Aorta (tissue), 5 donors: Measurements from ENCODE around the gene EFNB3. TPM values are rescaled to one million over a fixed set of nuclear protein-coding genes. Genes with fewer than 3 reads are reported as not detected.

Source experiments
- ATAC-seq: fragments of 200-7000 bp; cut with Tn5 transposase; one replicate; pipeline ENCODE4 v1.9.1; 2022; ENCODE audit warnings: moderate library complexity; ENCODE audit not compliant: low FRiP score
- DNase-seq, 2 donors: peaks; one replicate each; pipeline ENCODE4 v3.0.0-alpha.2; 2020
- H3K27ac ChIP-seq, 2 donors: one replicate each; pipeline ENCODE4 v1.5.1; 2013; ENCODE audit warnings: low read length in 2 of 2, mild to moderate bottlenecking in 2 of 2, moderate library complexity in 2 of 2, control low read depth in 1 of 2, inconsistent platforms in 1 of 2, low read depth in 1 of 2
- H3K27me3 ChIP-seq, 2 donors: one replicate each; pipeline ENCODE4 v1.6.1; 2013; ENCODE audit warnings: control low read depth in 1 of 2, low read length in 1 of 2, mild to moderate bottlenecking in 1 of 2, moderate library complexity in 1 of 2; ENCODE audit not compliant: insufficient read depth in 2 of 2, control insufficient read depth in 1 of 2
- H3K36me3 ChIP-seq, 2 donors: one replicate each; pipeline ENCODE4 v1.6.1; 2013; ENCODE audit warnings: control low read depth in 1 of 2, low read length in 1 of 2, mild to moderate bottlenecking in 1 of 2; ENCODE audit not compliant: insufficient read depth in 2 of 2, control insufficient read depth in 1 of 2
- H3K4me1 ChIP-seq, 2 donors: one replicate each; pipeline ENCODE4 v1.6.1; 2013; ENCODE audit warnings: low read length in 2 of 2, control low read depth in 1 of 2, mild to moderate bottlenecking in 1 of 2, moderate library complexity in 1 of 2; ENCODE audit not compliant: insufficient read depth in 2 of 2, control insufficient read depth in 1 of 2
- H3K4me3 ChIP-seq, 2 donors: one replicate each; pipeline ENCODE4 v1.5.1; 2013; ENCODE audit warnings: low read length in 2 of 2, control low read depth in 1 of 2, mild to moderate bottlenecking in 1 of 2
- H3K9me3 ChIP-seq: one replicate; pipeline ENCODE4 v1.6.1; 2013; ENCODE audit warnings: mild to moderate bottlenecking, low read length; ENCODE audit not compliant: control insufficient read depth
- WGBS, 2 donors: extraction: QIAGEN DNeasy Blood & Tissue Kit; methylation state at CpG; one replicate each; pipeline ENCODE4 v1.1.7; 2013; 5-methylcytosine and 5-hydroxymethylcytosine counted together
- intact Hi-C, 2 donors: fragments of 100-400 bp; cut with DNase I; formaldehyde crosslinking; loops; one replicate each; pipeline versions ENCODE4 v1.14.2 to v1.15.0; 2022
- polyA plus RNA-seq, 2 donors: library from polyadenylated mRNA; stranded (reverse); fragments of 200-250 nt; gene quantifications; one replicate each; pipeline ENCODE4 v1.2.3, GENCODE V29; 2013
- total RNA-seq, 2 donors: library from RNA; stranded (reverse); fragmentation: NEBNext Ultra II Directional; extraction: Animal tissue kit (Norgen Biotek cat#: 25700); gene quantifications; one replicate each; pipeline ENCODE4 v1.2.1, GENCODE V29; 2021
- donor health status: healthy with polysubstance abuse.
- donor health status: Bipolar disorder and iron deficiency.
- donor health status: DM: no; HTN: no; CAD: no.
- donor health status: DM: no; HTN: no; CAD: no.
- donor health status: DM: yes; HTN: yes; CAD: no.

Gene EFNB3
- total and polyA plus RNA-seq, 4 donors = 0.15 to 0.84 (median 0.19) TPM; not detected in 1

GRCh38 chr17:7677388-7678067 lies 27.5 kb upstream of the EFNB3 start:
- Histone ChIP-seq H3K4me3 (no peak overlapping the region), H3K36me3 (peaks cover 3 to 4% of the 10 kb centered on the region in 2 donors), H3K4me1 (no peaks in the 10 kb centered on the region), H3K27me3 (no peaks in the 10 kb centered on the region), H3K9me3 (peaks cover 3% of the 10 kb centered on the region), H3K27ac (no peak overlapping the region)
- 68 to 72% methylated on average over 10 of the region's 10 CpGs for WGBS, 2 donors
- ATAC-seq (no peak), DNase-seq (no peak)
- intact Hi-C loops = no loop called here

DNA sequence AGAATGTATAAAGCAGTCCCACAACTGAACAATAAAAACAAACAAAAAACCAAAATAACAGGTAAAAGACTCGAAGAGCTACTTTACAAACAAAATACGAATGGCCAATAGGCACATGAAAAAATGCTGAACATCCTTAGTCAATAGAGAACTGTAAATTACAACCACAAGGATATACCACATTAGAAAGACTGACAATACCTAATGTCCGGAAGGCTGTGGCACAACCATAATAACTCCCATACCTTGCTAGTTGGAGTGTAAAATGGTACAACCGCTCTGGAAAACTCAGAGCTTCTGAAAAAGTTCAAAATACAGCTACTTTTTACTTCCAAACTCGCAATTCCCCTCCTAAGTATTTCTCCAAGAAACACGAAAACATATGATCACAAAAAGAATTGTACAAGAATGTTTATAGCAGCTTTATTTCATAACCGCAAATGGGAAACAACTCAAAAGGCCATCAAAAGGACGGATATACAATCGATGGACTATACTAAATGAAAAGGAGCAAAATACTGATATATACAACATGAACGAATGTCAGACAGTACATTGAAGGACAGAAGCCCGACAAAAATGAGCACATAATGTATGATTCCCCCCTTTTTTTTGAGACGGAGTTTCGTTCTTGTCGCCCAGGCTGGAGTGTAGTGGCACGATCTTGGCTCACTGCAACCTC lies 20.0 kb upstream of the EFNB3 start:
- Histone ChIP-seq H3K27me3 (no peaks in the 10 kb centered on the region), H3K9me3 (no peaks in the 10 kb centered on the region), H3K36me3 (no peaks in the 10 kb centered on the region), H3K4me1 (no peaks in the 10 kb centered on the region), H3K4me3 (peak overlapping the region in 1 of 2 donors; percentile 48), H3K27ac (peak overlapping the region in 1 of 2 donors; percentile 50)
- no peak for DNase-seq
- intact Hi-C loops = loop anchor here (5.0 to 10.0 kb wide), 3 partner anchors 58 to 470 kb away; partner anchors contain the start of genes SAT2 (in 2 of the 2) and PER1 (in 1 of the 2)
- 67 to 71% methylated on average over 15 of the region's 15 CpGs for WGBS, 2 donors
- no peak for ATAC-seq

- DNase-seq = peak; percentile 97
Measured at GRCh38 chr17:7685533-7686221, 19.3 kb upstream of the EFNB3 start.

GRCh38 chr17:7686222-7687071 lies 18.6 kb upstream of the EFNB3 start:
- Histone ChIP-seq H3K9me3 (no peaks in the 10 kb centered on the region), H3K27me3 (no peaks in the 10 kb centered on the region)
- peak; percentile 88 to 89 for DNase-seq

More at GRCh38 chr17:7685533-7686221, 19.3 kb upstream of the EFNB3 start:
- Histone ChIP-seq H3K9me3 (no peaks in the 10 kb centered on the region), H3K4me3 (peak overlapping the region; percentile 48 to 62), H3K27ac (peak overlapping the region; percentile 83 to 96), H3K4me1 (no peaks in the 10 kb centered on the region), H3K27me3 (no peaks in the 10 kb centered on the region), H3K36me3 (no peaks in the 10 kb centered on the region)
- intact Hi-C loops = loop anchor here (5.0 to 10.0 kb wide), 3 partner anchors 58 to 469 kb away; partner anchors contain the start of genes SAT2 (in 2 of the 2) and PER1 (in 1 of the 2)
- WGBS, 2 donors = 3 to 5% methylated on average over 44 of the region's 44 CpGs
- peak; percentile 90 for ATAC-seq

DNA sequence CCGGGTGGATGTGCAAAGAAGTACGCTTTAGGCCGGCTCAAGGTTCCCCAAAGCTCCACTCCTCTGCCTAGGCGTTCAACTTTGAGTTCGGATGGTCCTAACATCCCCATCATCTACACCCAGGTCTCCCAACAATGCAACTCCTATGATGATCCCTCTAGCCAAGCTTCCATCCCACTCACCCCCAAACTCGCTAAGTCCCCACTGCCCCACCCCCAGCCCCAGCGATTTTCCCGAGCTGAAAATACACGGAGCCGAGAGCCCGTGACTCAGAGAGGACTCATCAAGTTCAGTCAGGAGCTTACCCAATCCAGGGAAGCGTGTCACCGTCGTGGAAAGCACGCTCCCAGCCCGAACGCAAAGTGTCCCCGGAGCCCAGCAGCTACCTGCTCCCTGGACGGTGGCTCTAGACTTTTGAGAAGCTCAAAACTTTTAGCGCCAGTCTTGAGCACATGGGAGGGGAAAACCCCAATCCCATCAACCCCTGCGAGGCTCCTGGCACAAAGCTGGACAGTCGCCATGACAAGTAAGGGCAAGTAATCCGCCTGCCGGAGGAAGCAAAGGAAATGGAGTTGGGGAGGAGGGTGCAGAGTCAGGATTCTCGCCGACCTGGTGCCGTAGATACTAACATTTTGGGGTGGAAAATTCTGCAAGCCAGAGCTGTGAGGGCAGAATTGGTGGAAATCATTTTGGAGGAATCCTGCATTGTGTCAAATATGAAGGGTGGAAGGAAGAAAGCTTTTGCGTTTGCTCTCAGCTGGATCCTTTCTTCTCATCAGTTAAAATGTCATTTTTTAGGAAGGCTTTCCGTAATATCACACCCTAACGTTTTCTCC lies 17.7 kb upstream of the EFNB3 start, which contains the start of gene TP53:
TP53 (minus strand) TSS at position 419 of the 836 bp plus-strand sequence. CDS start 10,896 bp downstream, outside the sequence.
- Histone ChIP-seq H3K4me1 (no peaks in the 10 kb centered on the region), H3K36me3 (no peaks in the 10 kb centered on the region), H3K27ac (peak within 1 kb of the TSS; percentile 96), H3K4me3 (peak within 1 kb of the TSS; percentile 91 to 96), H3K9me3 (no peaks in the 10 kb centered on the region), H3K27me3 (no peaks in the 10 kb centered on the region)
- ATAC-seq (peak; percentile 89), DNase-seq (peak; percentile 91 to 92)
- intact Hi-C loops = loop anchor here (1.0 to 10.0 kb wide), 4 partner anchors 60 to 468 kb away; partner anchors contain the start of genes SAT2 (in 2 of the 2) and PER1 (in 1 of the 2)
- 0 to 1% methylated on average over 30 of the region's 30 CpGs for WGBS, 2 donors

More at GRCh38 chr17:7686222-7687071, 18.6 kb upstream of the EFNB3 start:
- 0% methylated on average over 30 of the region's 30 CpGs for WGBS, 2 donors
- intact Hi-C loops = loop anchor here (1.0 to 10.0 kb wide), 4 partner anchors 59 to 468 kb away; partner anchors contain the start of genes SAT2 (in 2 of the 2) and PER1 (in 1 of the 2)
- H3K4me1 ChIP-seq = no peaks in the 10 kb centered on the region
- H3K36me3 ChIP-seq = no peaks in the 10 kb centered on the region
- peak overlapping the region; percentile 91 to 96 for H3K4me3 ChIP-seq
- peak overlapping the region; percentile 96 for H3K27ac ChIP-seq
- peak; percentile 86 for ATAC-seq

DNA sequence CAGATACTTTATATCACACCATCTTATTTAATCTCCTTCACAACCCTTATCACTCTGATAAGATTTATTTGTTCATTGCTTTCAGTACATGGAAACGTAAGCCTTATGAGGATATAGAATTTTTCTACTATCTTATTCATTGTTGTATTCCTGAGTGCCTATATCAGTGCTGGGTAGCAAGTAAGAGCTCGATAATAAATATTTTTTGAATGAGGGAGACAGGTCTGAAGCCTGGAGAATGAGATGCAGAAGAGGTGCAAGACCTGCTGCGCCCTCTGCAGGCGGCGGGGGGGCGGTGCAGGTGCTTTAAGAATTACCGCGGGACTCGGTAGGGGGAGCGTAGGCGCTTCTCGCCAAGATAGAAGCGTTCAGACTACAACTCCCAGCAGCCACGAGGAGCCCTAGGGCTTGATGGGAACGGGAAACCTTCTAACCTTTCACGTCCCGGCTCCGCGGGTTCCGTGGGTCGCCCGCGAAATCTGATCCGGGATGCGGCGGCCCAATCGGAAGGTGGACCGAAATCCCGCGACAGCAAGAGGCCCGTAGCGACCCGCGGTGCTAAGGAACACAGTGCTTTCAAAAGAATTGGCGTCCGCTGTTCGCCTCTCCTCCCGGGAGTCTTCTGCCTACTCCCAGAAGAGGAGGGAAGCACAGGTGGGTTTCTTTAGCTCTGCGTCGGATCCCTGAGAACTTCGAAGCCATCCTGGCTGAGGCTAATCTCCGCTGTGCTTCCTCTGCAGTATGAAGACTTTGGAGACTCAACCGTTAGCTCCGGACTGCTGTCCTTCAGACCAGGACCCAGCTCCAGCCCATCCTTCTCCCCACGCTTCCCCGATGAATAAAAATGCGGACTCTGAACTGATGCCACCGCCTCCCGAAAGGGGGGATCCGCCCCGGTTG lies 16.8 kb upstream of the EFNB3 start, which contains the start of gene WRAP53:
WRAP53 (plus strand) TSS at position 570 of the 900 bp plus-strand sequence; CDS start at position 742, 172 bp downstream.
- Histone ChIP-seq H3K9me3 (no peaks in the 10 kb centered on the region), H3K4me3 (peak within 1 kb of the TSS; percentile 91 to 96), H3K27me3 (no peaks in the 10 kb centered on the region), H3K4me1 (no peaks in the 10 kb centered on the region), H3K36me3 (no peaks in the 10 kb centered on the region), H3K27ac (peak within 1 kb of the TSS in 1 of 2 donors; percentile 96)
- ATAC-seq (peak; percentile 95), DNase-seq (peak; percentile 98)
- WGBS, 2 donors = 0% methylated on average over 48 to 51 of the region's 51 CpGs
- intact Hi-C loops = loop anchor here (1.0 to 10.0 kb wide), 4 partner anchors 61 to 467 kb away; partner anchors contain the start of genes SAT2 (in 2 of the 2) and PER1 (in 1 of the 2)
